Central memory CD8-positive, alpha-beta T cell (primary cell): Measurements from ENCODE around the gene LYG1.
"Not testable (repeated sequence)": the region's sequence is repeated elsewhere in the genome, so short reads cannot be mapped to it uniquely, and the experiment has no call there.

ENCODE experiments used
- ATAC-seq: fragments of 150-1000 bp; cut with Tn5 transposase; replicated peaks from 2 replicates; pipeline ENCODE4 v1.10.0; 2022; ENCODE audit warnings: mild to moderate bottlenecking, moderate FRiP score, moderate number of reproducible peaks; ENCODE audit not compliant: poor library complexity, severe bottlenecking; ENCODE audit errors: extremely low read depth
- DNase-seq, 2 donors: peaks; one replicate each; pipeline ENCODE4 v3.0.0; 2021; ENCODE audit warnings: low spot score in 2 of 2
- H3K27ac Mint-ChIP-seq: one replicate; pipeline ENCODE4 v1.8.0; 2022; ENCODE audit warnings: low read depth, mild to moderate bottlenecking, moderate library complexity, mixed read lengths
- H3K27me3 Mint-ChIP-seq: one replicate; pipeline ENCODE4 v1.8.0; 2022; ENCODE audit warnings: mixed read lengths
- H3K36me3 Mint-ChIP-seq: one replicate; pipeline ENCODE4 v1.8.0; 2022; ENCODE audit warnings: mild to moderate bottlenecking, moderate library complexity, mixed read lengths; ENCODE audit not compliant: insufficient read depth
- H3K4me1 Mint-ChIP-seq: one replicate; pipeline ENCODE4 v1.8.0; 2022; ENCODE audit warnings: mixed read lengths
- H3K4me3 Mint-ChIP-seq: one replicate; pipeline ENCODE4 v1.8.0; 2022; ENCODE audit warnings: mild to moderate bottlenecking, moderate library complexity, mixed read lengths
- H3K9me3 Mint-ChIP-seq: one replicate; pipeline ENCODE4 v1.8.0; 2022; ENCODE audit warnings: mixed read lengths

The LYG1 gene

GRCh38 chr2:99317873-99318200, 16.8 kb upstream of the LYG1 start:
- H3K4me1 Mint-ChIP-seq, H3K4me3 Mint-ChIP-seq, DNase-seq, H3K9me3 Mint-ChIP-seq, H3K27ac Mint-ChIP-seq, ATAC-seq, H3K27me3 Mint-ChIP-seq: not testable (repeated sequence)
- peaks cover 38% of the 10 kb centered on the region for H3K36me3 Mint-ChIP-seq

GRCh38 chr2:99317161-99317872, 16.3 kb upstream of the LYG1 start:
- Mint-ChIP-seq H3K9me3 (peaks cover 6% of the 10 kb centered on the region), H3K27me3 (no peaks in the 10 kb centered on the region), H3K4me1 (no peaks in the 10 kb centered on the region), H3K36me3 (peaks cover 36% of the 10 kb centered on the region), H3K27ac (no peak overlapping the region), H3K4me3 (no peak overlapping the region)
- ATAC-seq (no peak), DNase-seq (no peak)

- H3K4me3 Mint-ChIP-seq, result no peak overlapping the region
- H3K27ac Mint-ChIP-seq, result no peak overlapping the region
- H3K9me3 Mint-ChIP-seq, result no peaks in the 10 kb centered on the region
- no peaks in the 10 kb centered on the region for H3K27me3 Mint-ChIP-seq
- no peak for ATAC-seq
- H3K36me3 Mint-ChIP-seq, result peaks cover 3% of the 10 kb centered on the region
- no peaks in the 10 kb centered on the region for H3K4me1 Mint-ChIP-seq
- no peak for DNase-seq
Observed at GRCh38 chr2:99299580-99299979, 1.4 kb downstream of the LYG1 start.

- H3K4me1 Mint-ChIP-seq, result no peaks in the 10 kb centered on the region
- DNase-seq (no peak), ATAC-seq (no peak)
- no peaks in the 10 kb centered on the region for H3K27me3 Mint-ChIP-seq
- H3K36me3 Mint-ChIP-seq, result peaks cover 2% of the 10 kb centered on the region
- H3K27ac Mint-ChIP-seq, result no peak overlapping the region
- H3K9me3 Mint-ChIP-seq, result no peaks in the 10 kb centered on the region
- no peak overlapping the region for H3K4me3 Mint-ChIP-seq
Observed at GRCh38 chr2:99297994-99298393, 3.0 kb downstream of the LYG1 start.

GRCh38 chr2:99285526-99285925, 15.5 kb downstream of the LYG1 start:
- Mint-ChIP-seq H3K4me3 (no peak overlapping the region), H3K27ac (no peak overlapping the region), H3K27me3 (no peaks in the 10 kb centered on the region), H3K36me3 (peaks cover 4% of the 10 kb centered on the region), H3K4me1 (no peaks in the 10 kb centered on the region), H3K9me3 (no peaks in the 10 kb centered on the region)
- DNase-seq (no peak), ATAC-seq (no peak)

- Mint-ChIP-seq H3K4me3 (no peak overlapping the region), H3K27ac (no peak overlapping the region), H3K9me3 (no peaks in the 10 kb centered on the region), H3K36me3 (peaks cover 5% of the 10 kb centered on the region), H3K27me3 (no peaks in the 10 kb centered on the region), H3K4me1 (no peaks in the 10 kb centered on the region)
- ATAC-seq (no peak), DNase-seq (no peak)
Observed at GRCh38 chr2:99279969-99280695, 20.9 kb downstream of the LYG1 start.

GRCh38 chr2:99278793-99279291, 22.2 kb downstream of the LYG1 start:
- DNase-seq (no peak), ATAC-seq (no peak)
- Mint-ChIP-seq H3K27ac (no peak overlapping the region), H3K9me3 (no peaks in the 10 kb centered on the region), H3K4me3 (no peak overlapping the region), H3K36me3 (peaks cover 5% of the 10 kb centered on the region), H3K27me3 (no peaks in the 10 kb centered on the region), H3K4me1 (no peaks in the 10 kb centered on the region)

GRCh38 chr2:99278195-99278765, 22.7 kb downstream of the LYG1 start:
- ATAC-seq, H3K27ac Mint-ChIP-seq, H3K27me3 Mint-ChIP-seq, H3K4me3 Mint-ChIP-seq, DNase-seq, H3K4me1 Mint-ChIP-seq, H3K36me3 Mint-ChIP-seq, H3K9me3 Mint-ChIP-seq: not testable (repeated sequence)

- H3K4me1 Mint-ChIP-seq, result no peaks in the 10 kb centered on the region
- H3K36me3 Mint-ChIP-seq, result peaks cover 5% of the 10 kb centered on the region
- H3K27me3 Mint-ChIP-seq, result no peaks in the 10 kb centered on the region
- H3K4me3 Mint-ChIP-seq, result no peak overlapping the region
- H3K9me3 Mint-ChIP-seq, result peaks cover 11% of the 10 kb centered on the region
- DNase-seq, result no peak
- H3K27ac Mint-ChIP-seq, result no peak overlapping the region
- ATAC-seq, result no peak
Observed at GRCh38 chr2:99275882-99276281, 25.1 kb downstream of the LYG1 start.

- no peak overlapping the region for H3K4me3 Mint-ChIP-seq
- H3K27ac Mint-ChIP-seq, result no peak overlapping the region
- H3K9me3 Mint-ChIP-seq, result no peaks in the 10 kb centered on the region
- H3K36me3 Mint-ChIP-seq, result no peaks in the 10 kb centered on the region
- ATAC-seq (no peak), DNase-seq (no peak)
- no peaks in the 10 kb centered on the region for H3K27me3 Mint-ChIP-seq
- no peaks in the 10 kb centered on the region for H3K4me1 Mint-ChIP-seq
Observed at GRCh38 chr2:99261242-99261641, 39.8 kb downstream of the LYG1 start.

GRCh38 chr2:99260184-99260583, 40.8 kb downstream of the LYG1 start:
- Mint-ChIP-seq H3K4me3 (no peak overlapping the region), H3K4me1 (no peaks in the 10 kb centered on the region), H3K27ac (no peak overlapping the region), H3K27me3 (no peaks in the 10 kb centered on the region), H3K9me3 (no peaks in the 10 kb centered on the region), H3K36me3 (no peaks in the 10 kb centered on the region)
- no peak for ATAC-seq
- DNase-seq, result no peak

GRCh38 chr2:99259465-99259864, 41.5 kb downstream of the LYG1 start:
- Mint-ChIP-seq H3K9me3 (no peaks in the 10 kb centered on the region), H3K4me3 (no peak overlapping the region), H3K36me3 (no peaks in the 10 kb centered on the region), H3K27ac (no peak overlapping the region), H3K4me1 (no peaks in the 10 kb centered on the region), H3K27me3 (no peaks in the 10 kb centered on the region)
- ATAC-seq (no peak), DNase-seq (no peak)

GRCh38 chr2:99256677-99257076, 44.3 kb downstream of the LYG1 start:
- Mint-ChIP-seq H3K4me3 (no peak overlapping the region), H3K27me3 (no peaks in the 10 kb centered on the region), H3K36me3 (no peaks in the 10 kb centered on the region), H3K4me1 (no peaks in the 10 kb centered on the region), H3K9me3 (no peaks in the 10 kb centered on the region), H3K27ac (no peak overlapping the region)
- DNase-seq (no peak), ATAC-seq (no peak)
